OCI-LY3 (cell line): ENCODE data around the gene HYI.

ENCODE experiments used
- H2AFZ ChIP-seq: fragments of 200-600, 300-600 bp; shearing (Covaris generic); 2 replicates; pipeline ENCODE4 v1.6.0; 2014; ENCODE audit warnings: antibody characterized with exemption, low read depth, low read length
- H3K27ac ChIP-seq: fragments of 200-600, 300-600 bp; sonication (generic); 2 replicates; pipeline ENCODE4 v1.5.1; 2014; ENCODE audit warnings: mild to moderate bottlenecking, low read length, moderate library complexity, mixed read lengths
- H3K27me3 ChIP-seq: fragments of 200-600, 300-600 bp; sonication (generic); 2 replicates; pipeline ENCODE4 v1.6.1; 2014; ENCODE audit warnings: low read depth, low read length, mixed read lengths
- H3K36me3 ChIP-seq: fragments of 200-600, 300-600 bp; sonication (generic); replicated peaks from 2 replicates; pipeline ENCODE3; 2014; ENCODE audit warnings: low read depth, low read length, mixed read lengths
- H3K4me1 ChIP-seq: fragments of 300-600, 200-600 bp; sonication (generic); 2 replicates; pipeline ENCODE4 v1.6.1; 2014; ENCODE audit warnings: low read length, mixed read lengths
- H3K4me2 ChIP-seq: fragments of 200-600, 300-600 bp; sonication (generic); 2 replicates; pipeline ENCODE4 v1.6.1; 2014; ENCODE audit warnings: low read length, mixed read lengths
- H3K4me3 ChIP-seq: fragments of 300-600, 200-600 bp; sonication (generic); 2 replicates; pipeline ENCODE4 v1.5.1; 2014; ENCODE audit warnings: antibody characterized with exemption, mild to moderate bottlenecking, low read length, moderate library complexity
- H3K79me2 ChIP-seq: fragments of 300-600, 200-600 bp; shearing (Covaris generic); 2 replicates; pipeline ENCODE4 v1.6.1; 2014; ENCODE audit warnings: mild to moderate bottlenecking, low read length, mixed read lengths
- H3K9ac ChIP-seq: fragments of 300-600, 200-600 bp; shearing (Covaris generic); 2 replicates; pipeline ENCODE4 v1.6.0; 2014; ENCODE audit warnings: mild to moderate bottlenecking, low read length, moderate library complexity
- H3K9me3 ChIP-seq: fragments of 200-600, 300-600 bp; shearing (Covaris generic); 2 replicates; pipeline ENCODE4 v1.6.1; 2014; ENCODE audit warnings: low read length, mixed read lengths; ENCODE audit not compliant: insufficient read depth
- H4K20me1 ChIP-seq: fragments of 200-600, 300-600 bp; sonication (generic); 2 replicates; pipeline ENCODE4 v1.6.1; 2016; ENCODE audit warnings: low read length, mixed read lengths; ENCODE audit not compliant: insufficient read depth
- EZH2phosphoT487 ChIP-seq: fragments of 200-600 bp; shearing (Covaris generic); IDR thresholded peaks from 2 replicates; pipeline ENCODE4 v1.6.1; 2018; ENCODE audit warnings: antibody characterized with exemption, mixed run types, low read depth
- TF ChIP-seq, protein P1 (sequence below): fragments of 200-600, 300-600 bp; sonication (generic); IDR thresholded peaks from 2 replicates; pipeline ENCODE4 v1.5.1; 2014; ENCODE audit warnings: antibody characterized with exemption, low read length, low read depth

HYI gene

DNA sequence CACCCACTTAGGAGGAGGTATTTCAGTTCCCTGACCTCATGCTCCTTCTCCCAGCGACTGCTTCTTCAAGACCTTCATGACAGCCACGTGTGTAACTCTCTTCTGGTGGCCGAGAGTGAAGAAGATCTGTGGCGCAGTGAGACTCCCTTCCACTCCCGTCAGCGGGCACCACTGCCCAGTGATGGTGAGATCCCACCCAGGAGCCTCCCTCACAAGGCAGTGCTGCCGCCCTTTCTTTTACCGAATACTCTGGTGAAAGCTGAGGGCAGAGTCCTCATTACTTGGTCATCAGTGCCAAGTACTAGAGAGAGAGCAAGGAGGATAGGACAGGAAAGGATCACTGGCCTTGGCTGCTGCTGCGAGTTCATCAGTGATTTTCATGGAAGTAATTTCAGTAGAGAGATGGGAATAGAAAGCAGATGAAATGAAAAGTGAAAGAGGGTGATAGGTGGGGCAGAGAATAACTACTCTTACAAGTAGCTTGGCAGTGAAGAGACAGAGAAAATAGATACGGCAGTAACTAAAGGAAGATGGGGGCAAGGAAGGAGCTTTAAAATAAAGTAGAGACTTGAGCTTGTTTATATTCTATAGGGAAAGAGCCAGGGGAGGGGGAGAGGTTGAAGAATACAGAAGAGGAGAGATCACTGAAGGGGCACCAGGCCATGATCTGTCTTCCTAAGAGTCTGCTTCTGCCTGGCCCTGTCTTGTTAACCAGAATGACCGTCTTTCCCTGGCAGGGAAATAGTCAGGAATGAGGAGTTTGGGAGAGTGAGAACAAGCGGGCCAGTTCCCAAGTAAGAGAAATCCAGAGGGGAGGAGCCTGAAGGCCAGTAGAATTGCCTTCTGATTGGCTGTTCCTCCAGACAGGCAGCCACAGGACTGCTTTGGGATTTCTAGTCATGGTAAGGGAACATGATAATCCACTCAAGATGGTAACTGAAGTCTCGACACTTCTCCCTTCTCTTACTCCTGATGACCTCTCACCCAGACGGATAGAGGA lies 18.3 kb downstream of the HYI start:
- no peak for TF ChIP-seq EZH2phosphoT487
- TF ChIP-seq, protein P1, sequence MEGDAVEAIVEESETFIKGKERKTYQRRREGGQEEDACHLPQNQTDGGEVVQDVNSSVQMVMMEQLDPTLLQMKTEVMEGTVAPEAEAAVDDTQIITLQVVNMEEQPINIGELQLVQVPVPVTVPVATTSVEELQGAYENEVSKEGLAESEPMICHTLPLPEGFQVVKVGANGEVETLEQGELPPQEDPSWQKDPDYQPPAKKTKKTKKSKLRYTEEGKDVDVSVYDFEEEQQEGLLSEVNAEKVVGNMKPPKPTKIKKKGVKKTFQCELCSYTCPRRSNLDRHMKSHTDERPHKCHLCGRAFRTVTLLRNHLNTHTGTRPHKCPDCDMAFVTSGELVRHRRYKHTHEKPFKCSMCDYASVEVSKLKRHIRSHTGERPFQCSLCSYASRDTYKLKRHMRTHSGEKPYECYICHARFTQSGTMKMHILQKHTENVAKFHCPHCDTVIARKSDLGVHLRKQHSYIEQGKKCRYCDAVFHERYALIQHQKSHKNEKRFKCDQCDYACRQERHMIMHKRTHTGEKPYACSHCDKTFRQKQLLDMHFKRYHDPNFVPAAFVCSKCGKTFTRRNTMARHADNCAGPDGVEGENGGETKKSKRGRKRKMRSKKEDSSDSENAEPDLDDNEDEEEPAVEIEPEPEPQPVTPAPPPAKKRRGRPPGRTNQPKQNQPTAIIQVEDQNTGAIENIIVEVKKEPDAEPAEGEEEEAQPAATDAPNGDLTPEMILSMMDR = no peak
- Histone ChIP-seq H3K9me3 (no peaks in the 10 kb centered on the region), H4K20me1 (no peaks in the 10 kb centered on the region), H3K27ac (no peak overlapping the region), H3K4me2 (no peak overlapping the region), H3K4me3 (no peak overlapping the region), H3K36me3 (no peaks in the 10 kb centered on the region), H3K79me2 (no peaks in the 10 kb centered on the region), H3K9ac (no peak overlapping the region), H3K4me1 (no peaks in the 10 kb centered on the region), H2AFZ (no peak overlapping the region), H3K27me3 (no peaks in the 10 kb centered on the region)

DNA sequence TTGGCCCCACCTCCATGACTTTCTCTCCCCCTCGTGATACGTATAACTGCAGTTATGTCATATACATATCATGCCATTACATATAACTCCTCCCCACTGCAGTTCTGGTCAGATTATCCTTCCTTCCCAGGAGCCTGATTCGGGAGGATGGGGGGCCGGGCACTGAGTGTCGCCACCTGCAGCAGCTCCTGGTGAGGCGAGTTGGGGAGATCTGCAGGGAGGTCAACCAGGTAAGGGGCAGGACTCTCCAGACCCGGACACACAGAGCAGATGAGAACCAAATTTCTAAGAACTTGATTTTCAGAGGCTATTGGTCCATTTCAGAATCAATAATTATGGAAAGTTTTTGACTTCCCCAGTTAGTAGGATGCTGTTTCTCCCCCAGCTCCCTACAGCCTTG lies 19.5 kb downstream of the HYI start:
- Histone ChIP-seq H3K79me2 (no peaks in the 10 kb centered on the region), H2AFZ (no peak overlapping the region), H3K4me1 (no peaks in the 10 kb centered on the region), H3K27ac (no peak overlapping the region), H3K27me3 (no peaks in the 10 kb centered on the region), H4K20me1 (no peaks in the 10 kb centered on the region), H3K9ac (no peak overlapping the region), H3K4me2 (no peak overlapping the region), H3K9me3 (no peaks in the 10 kb centered on the region), H3K4me3 (no peak overlapping the region), H3K36me3 (no peaks in the 10 kb centered on the region)
- no peak for TF ChIP-seq EZH2phosphoT487
- TF ChIP-seq, protein P1 = no peak

DNA sequence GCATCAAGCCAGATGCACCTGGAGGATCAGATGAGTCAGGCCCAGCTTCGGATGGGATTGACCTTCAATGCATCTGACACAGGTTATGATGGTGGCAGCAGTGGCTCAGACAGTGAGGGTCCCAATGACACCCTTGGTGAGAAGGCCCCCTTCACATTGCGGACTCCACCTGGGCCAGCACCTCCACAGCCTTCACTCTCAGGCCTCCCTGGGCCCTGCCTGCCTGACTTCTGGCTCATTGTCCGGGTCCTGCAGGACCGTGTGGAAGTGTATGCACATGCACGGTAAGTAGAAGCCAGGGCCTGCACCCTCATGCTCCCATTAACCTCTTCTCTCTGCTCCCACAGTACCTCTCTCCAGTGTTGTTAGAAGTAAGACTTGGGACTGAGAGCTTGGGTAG lies 20.8 kb downstream of the HYI start:
- H2AFZ ChIP-seq = no peak overlapping the region
- H3K4me1 ChIP-seq = no peaks in the 10 kb centered on the region
- H3K79me2 ChIP-seq = no peaks in the 10 kb centered on the region
- no peaks in the 10 kb centered on the region for H3K9me3 ChIP-seq
- H3K9ac ChIP-seq = no peak overlapping the region
- no peak overlapping the region for H3K4me2 ChIP-seq
- no peaks in the 10 kb centered on the region for H4K20me1 ChIP-seq
- TF ChIP-seq, protein P1 = no peak
- no peak for TF ChIP-seq EZH2phosphoT487
- H3K4me3 ChIP-seq = no peak overlapping the region
- no peaks in the 10 kb centered on the region for H3K27me3 ChIP-seq
- no peaks in the 10 kb centered on the region for H3K36me3 ChIP-seq
- H3K27ac ChIP-seq = no peak overlapping the region

DNA sequence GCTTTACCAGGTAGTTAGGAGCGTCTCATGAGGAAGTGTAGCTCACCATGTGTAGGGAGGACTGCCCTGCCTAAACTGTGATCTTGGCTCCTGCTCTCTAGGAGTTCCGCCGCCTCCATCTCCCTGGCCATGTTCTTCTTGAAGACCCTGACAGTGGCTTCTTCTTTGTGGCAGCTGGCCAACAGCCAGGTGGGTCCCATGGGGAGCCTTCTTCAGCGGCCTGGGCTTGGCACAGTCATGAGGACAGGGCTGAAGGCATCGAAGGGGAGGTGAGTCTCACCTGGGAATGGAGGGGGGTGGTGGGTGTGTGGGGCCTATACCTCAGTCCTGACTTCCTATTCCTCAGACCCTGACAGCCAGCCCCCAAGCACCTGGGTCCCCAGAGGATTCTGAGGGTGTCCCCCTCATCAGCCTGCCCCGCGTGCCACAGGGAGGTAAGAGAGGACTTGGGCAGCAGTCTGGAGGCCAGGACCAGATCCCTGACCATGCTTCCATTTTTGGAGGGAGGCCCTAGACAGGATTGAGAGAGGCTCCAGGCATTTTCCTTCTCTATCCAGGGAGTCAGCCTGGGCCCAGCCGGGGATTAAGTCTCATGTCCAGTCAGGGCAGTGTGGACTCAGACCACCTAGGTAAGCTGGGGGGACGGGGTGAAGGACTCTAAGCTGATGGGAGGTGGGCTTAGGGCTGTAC lies 21.4 kb downstream of the HYI start:
- no peak overlapping the region for H3K4me3 ChIP-seq
- no peak overlapping the region for H3K9ac ChIP-seq
- H3K27ac ChIP-seq = no peak overlapping the region
- no peak overlapping the region for H2AFZ ChIP-seq
- no peaks in the 10 kb centered on the region for H4K20me1 ChIP-seq
- H3K4me1 ChIP-seq = no peaks in the 10 kb centered on the region
- no peak overlapping the region for H3K4me2 ChIP-seq
- H3K9me3 ChIP-seq = no peaks in the 10 kb centered on the region
- TF ChIP-seq EZH2phosphoT487 = no peak
- TF ChIP-seq, protein P1 = no peak
- H3K27me3 ChIP-seq = no peaks in the 10 kb centered on the region
- H3K79me2 ChIP-seq = no peaks in the 10 kb centered on the region
- H3K36me3 ChIP-seq = no peaks in the 10 kb centered on the region
